HepG2 (cell line): Measurements from ENCODE around the gene PTPRQ.

Experiments
- CTCF ChIP-seq: sonication (generic); formaldehyde crosslinking; IDR thresholded peaks from 2 replicates; pipeline ENCODE4 v1.5.0; 2020; ENCODE audit warnings: mild to moderate bottlenecking, missing genetic modification reagents, moderate library complexity
- POLR2A ChIP-seq, 2 experiments: IDR thresholded peaks; 2 replicates each; pipeline ENCODE4 v1.6.1; 2011; ENCODE audit warnings: low read depth in 2 of 2, low read length in 2 of 2, mild to moderate bottlenecking in 1 of 2, moderate library complexity in 1 of 2; ENCODE audit not compliant: insufficient read depth in 1 of 2
- RFX5 ChIP-seq: IDR thresholded peaks from 2 replicates; pipeline ENCODE4 v1.6.1; 2011; ENCODE audit warnings: low read depth, low read length, improper control_type of control experiment
- ZNF589 ChIP-seq: sonication (generic); formaldehyde crosslinking; conservative IDR thresholded peaks from 2 replicates; pipeline ENCODE4 v1.8.0; 2022; ENCODE audit warnings: mild to moderate bottlenecking, moderate library complexity, missing genetic modification reagents
- TF ChIP-seq, protein P1 (sequence below): sonication (generic); formaldehyde crosslinking; IDR thresholded peaks from 2 replicates; pipeline ENCODE4 v1.8.0; 2022; ENCODE audit warnings: mild to moderate bottlenecking, missing genetic modification reagents, moderate library complexity

DNA sequence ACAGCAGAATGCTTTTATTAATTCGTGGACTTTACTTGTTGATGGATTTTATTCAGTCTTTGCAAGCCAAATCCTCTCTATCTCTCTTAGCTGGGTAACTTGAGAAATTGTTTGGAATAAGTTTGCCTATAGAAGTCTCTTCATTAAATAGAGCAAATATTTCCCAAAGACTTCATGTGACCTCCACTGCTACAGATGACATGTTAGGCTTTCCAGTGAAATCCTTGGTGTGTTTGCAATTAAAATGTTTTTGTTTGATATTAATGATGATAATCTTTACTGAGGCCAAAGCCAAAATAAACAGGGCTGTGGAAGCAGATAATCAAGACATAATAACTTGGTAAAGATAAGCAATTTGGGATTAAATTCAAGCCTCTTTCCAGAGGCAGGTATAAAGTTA, 267.8 kb downstream of the PTPRQ start:
- TF ChIP-seq RFX5 (no peak), POLR2A (IDR thresholded peaks at IDR 0.05; ENCODE audit: insufficient read depth in 1 of 2, low read depth in 2 of 2, low read length in 2 of 2) (no peak), CTCF (no peak), ZNF589 (no peak)
- TF ChIP-seq, protein P1, sequence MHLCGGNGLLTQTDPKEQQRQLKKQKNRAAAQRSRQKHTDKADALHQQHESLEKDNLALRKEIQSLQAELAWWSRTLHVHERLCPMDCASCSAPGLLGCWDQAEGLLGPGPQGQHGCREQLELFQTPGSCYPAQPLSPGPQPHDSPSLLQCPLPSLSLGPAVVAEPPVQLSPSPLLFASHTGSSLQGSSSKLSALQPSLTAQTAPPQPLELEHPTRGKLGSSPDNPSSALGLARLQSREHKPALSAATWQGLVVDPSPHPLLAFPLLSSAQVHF (CRISPR knock-in tag) = no peak
